CD4-positive, alpha-beta memory T cell (primary cell): Measurements from ENCODE around the gene ANO7. TPM values are rescaled to one million over a fixed set of nuclear protein-coding genes. Genes with fewer than 3 reads are reported as not detected.

Source experiments
- CTCF ChIA-PET: fragments of 350-600 bp; sonication (Branson Sonifier 250); formaldehyde crosslinking; loops from one replicate; lab custom pipeline; 2021; ENCODE audit warnings: inconsistent platforms; ENCODE audit not compliant: partially characterized antibody; lab: Charles Lee
- POLR2A ChIA-PET: fragments of 350-600 bp; sonication (Branson Sonifier 250); formaldehyde crosslinking; loops from one replicate; lab custom pipeline; 2021; ENCODE audit not compliant: partially characterized antibody; lab: Charles Lee
- DNase-seq, 5 donors: peaks; one replicate each; pipeline versions ENCODE4 v3.0.0 to v3.0.0-alpha.2; 2020 to 2022; ENCODE audit warnings: mixed read lengths in 1 of 5
- H3K27ac ChIP-seq: one replicate; pipeline ENCODE4 v1.7.0; 2013; ENCODE audit warnings: low read depth, low read length
- H3K27me3 ChIP-seq: 2 replicates; pipeline ENCODE4 v1.7.0; 2013; ENCODE audit warnings: mild to moderate bottlenecking, low read length, moderate library complexity; ENCODE audit not compliant: insufficient read depth
- H3K36me3 ChIP-seq: 2 replicates; pipeline ENCODE4 v1.7.0; 2013; ENCODE audit warnings: mild to moderate bottlenecking, low read length, moderate library complexity; ENCODE audit not compliant: insufficient read depth
- H3K4me1 ChIP-seq: 2 replicates; pipeline ENCODE4 v1.7.0; 2013; ENCODE audit warnings: mild to moderate bottlenecking, low read length, moderate library complexity; ENCODE audit not compliant: insufficient read depth
- H3K4me3 ChIP-seq, 2 donors: one replicate each; pipeline ENCODE4 v1.7.0; 2013; ENCODE audit warnings: low read length in 2 of 2, mild to moderate bottlenecking in 1 of 2
- H3K9me3 ChIP-seq, 2 donors: one replicate each; pipeline ENCODE4 v1.7.0; 2013; ENCODE audit warnings: low read length in 2 of 2, control low read depth in 1 of 2; ENCODE audit not compliant: control insufficient read depth in 1 of 2
- H3K27ac Mint-ChIP-seq, 7 donors: one replicate each; pipeline ENCODE4 v1.8.0; 2020 to 2021; ENCODE audit warnings: mixed read lengths in 7 of 7, mild to moderate bottlenecking in 6 of 7, inconsistent platforms in 3 of 7, moderate library complexity in 3 of 7
- H3K27me3 Mint-ChIP-seq, 2 donors: one replicate each; pipeline ENCODE4 v1.8.0; 2020 to 2021; ENCODE audit warnings: mixed read lengths in 2 of 2
- H3K36me3 Mint-ChIP-seq, 2 donors: one replicate each; pipeline ENCODE4 v1.8.0; 2020 to 2021; ENCODE audit warnings: mixed read lengths in 2 of 2, inconsistent platforms in 1 of 2, mild to moderate bottlenecking in 1 of 2
- H3K4me1 Mint-ChIP-seq, 4 donors: one replicate each; pipeline ENCODE4 v1.8.0; 2020 to 2021; ENCODE audit warnings: mixed read lengths in 4 of 4, mild to moderate bottlenecking in 1 of 4
- H3K4me3 Mint-ChIP-seq, 8 donors: one replicate each; pipeline ENCODE4 v1.8.0; 2020 to 2021; ENCODE audit warnings: mixed read lengths in 8 of 8, mild to moderate bottlenecking in 7 of 8, moderate library complexity in 6 of 8, inconsistent platforms in 3 of 8
- H3K9me3 Mint-ChIP-seq, 8 donors: one replicate each; pipeline ENCODE4 v1.8.0; 2020 to 2021; ENCODE audit warnings: mixed read lengths in 8 of 8, mild to moderate bottlenecking in 5 of 8, inconsistent platforms in 3 of 8, moderate library complexity in 1 of 8
- intact Hi-C: fragments of 100-400 bp; cut with micrococcal nuclease; formaldehyde crosslinking; loops from one replicate; pipeline ENCODE4 v1.15.1; 2023
- polyA plus RNA-seq, 2 donors: library from polyadenylated mRNA; unstranded; fragments of 300-500 nt; fragmentation: Illumina TruSeq; gene quantifications; one replicate each; pipeline ENCODE4 v1.2.3, GENCODE V29; 2021
- total RNA-seq, 2 experiments: library from RNA; stranded (reverse); gene quantifications; one replicate each; pipeline ENCODE4 v1.2.3, GENCODE V29; 2021

ANO7 gene
- total and polyA plus RNA-seq, 4 experiments from 2014 or later: 0.13 to 0.81 (median 0.53) TPM; not detected in 1

DNA sequence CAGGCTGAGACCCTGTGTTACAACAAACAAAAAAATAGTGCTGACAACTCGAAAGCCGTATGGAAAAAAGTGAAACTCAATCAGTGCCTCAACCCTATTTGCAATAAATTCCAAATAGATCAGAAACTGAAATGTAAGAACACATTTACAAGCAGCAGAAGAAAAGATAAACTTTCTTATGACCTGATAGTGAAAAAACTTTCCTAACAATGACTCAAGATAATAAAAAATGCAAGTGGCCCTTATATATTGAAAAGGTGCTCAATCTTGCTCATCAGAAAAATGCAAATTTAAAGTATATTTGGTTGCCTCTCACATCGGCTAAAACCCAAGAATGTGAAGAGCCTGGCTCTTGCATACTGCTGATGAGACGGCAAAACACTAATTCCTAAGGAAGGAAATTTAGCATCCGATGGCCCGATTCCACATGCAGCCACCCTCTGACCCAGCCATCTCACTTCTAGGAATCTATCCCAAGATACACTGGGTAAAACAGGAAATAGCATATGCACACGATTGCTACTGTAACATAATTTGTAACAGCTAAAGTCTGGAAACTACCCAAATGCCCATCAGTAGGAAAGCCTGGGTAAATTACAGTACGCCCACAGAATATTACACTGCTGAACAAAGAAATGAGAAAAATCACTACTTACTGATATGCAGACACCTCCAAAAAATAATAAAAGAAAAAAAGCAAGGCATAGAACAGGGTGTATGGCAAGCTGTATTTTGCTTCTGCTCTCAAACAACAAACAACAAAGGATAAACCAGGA, 70.2 kb downstream of the ANO7 start:
- H3K36me3 ChIP-seq: peaks cover 72% of the 10 kb centered on the region
- no peaks in the 10 kb centered on the region for H3K4me1 ChIP-seq
- no peak overlapping the region for H3K4me3 ChIP-seq
- Mint-ChIP-seq H3K4me1 (peaks cover 1 to 6% (median 5%) of the 10 kb centered on the region in 4 donors), H3K9me3 (peaks cover 0 to 1% (median 0%) of the 10 kb centered on the region in 8 donors), H3K4me3 (no peak overlapping the region), H3K36me3 (peaks cover 55 to 78% of the 10 kb centered on the region in 2 donors), H3K27me3 (no peaks in the 10 kb centered on the region), H3K27ac (peak overlapping the region in 4 of 7 donors; percentile 1 to 48 (median 25))
- H3K27ac ChIP-seq: no peak overlapping the region
- CTCF ChIA-PET: interaction anchor here (1.4 to 2.4 kb wide), 2 partner anchors 9 to 340 kb away, joined by 4 to 8 read pairs; no protein-coding TSS in a partner anchor
- intact Hi-C loops: no loop called here
- POLR2A ChIA-PET: no interaction called here
- H3K9me3 ChIP-seq: no peaks in the 10 kb centered on the region
- no peaks in the 10 kb centered on the region for H3K27me3 ChIP-seq
- no peak for DNase-seq

GRCh38 chr2:241260911-241261310, 72.4 kb downstream of the ANO7 start:
- Mint-ChIP-seq H3K4me1 (peaks cover 1 to 6% (median 5%) of the 10 kb centered on the region in 4 donors), H3K36me3 (peaks cover 42 to 72% of the 10 kb centered on the region in 2 donors), H3K9me3 (peaks cover 0 to 1% (median 0%) of the 10 kb centered on the region in 8 donors), H3K27ac (peak overlapping the region in 2 of 7 donors; percentile 57 to 64), H3K27me3 (no peaks in the 10 kb centered on the region), H3K4me3 (no peak overlapping the region)
- Histone ChIP-seq H3K27ac (no peak overlapping the region), H3K4me1 (no peaks in the 10 kb centered on the region), H3K9me3 (no peaks in the 10 kb centered on the region), H3K4me3 (no peak overlapping the region), H3K27me3 (no peaks in the 10 kb centered on the region), H3K36me3 (peaks cover 62% of the 10 kb centered on the region)
- POLR2A ChIA-PET: no interaction called here
- CTCF ChIA-PET: interaction anchor here (1.4 kb wide), 1 partner anchor 409 kb away, joined by 3 read pairs; no protein-coding TSS in a partner anchor
- no peak for DNase-seq
- intact Hi-C loops: no loop called here

DNA sequence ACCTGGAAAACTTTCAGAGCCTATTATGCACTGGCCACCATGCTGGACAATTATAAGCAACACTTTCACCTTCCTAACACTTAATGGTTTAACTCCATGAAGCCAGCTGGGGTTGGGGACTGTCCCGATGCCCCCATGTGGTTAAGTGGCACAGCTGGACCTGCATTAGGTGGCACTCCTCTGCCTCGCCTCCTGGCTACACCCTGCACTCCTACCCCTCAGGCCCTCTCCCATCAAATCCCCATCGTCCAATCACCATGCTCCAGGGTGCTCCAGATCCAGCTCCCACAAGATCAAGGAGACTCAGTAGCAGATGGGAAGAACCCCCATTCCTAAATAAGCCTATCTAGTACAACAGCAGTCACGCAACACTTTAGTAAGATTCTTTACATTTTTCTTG, 73.2 kb downstream of the ANO7 start:
- no peak overlapping the region for H3K4me3 ChIP-seq
- Mint-ChIP-seq H3K4me1 (peaks cover 1 to 6% (median 5%) of the 10 kb centered on the region in 4 donors), H3K36me3 (peaks cover 37 to 69% of the 10 kb centered on the region in 2 donors), H3K9me3 (peaks cover 0 to 1% (median 0%) of the 10 kb centered on the region in 8 donors), H3K4me3 (no peak overlapping the region), H3K27me3 (no peaks in the 10 kb centered on the region), H3K27ac (peak overlapping the region in 1 of 7 donors; percentile 77)
- ChIA-PET CTCF (no interaction called here), POLR2A (no interaction called here)
- H3K27ac ChIP-seq: no peak overlapping the region
- H3K36me3 ChIP-seq: peaks cover 61% of the 10 kb centered on the region
- intact Hi-C loops: no loop called here
- DNase-seq: no peak
- H3K4me1 ChIP-seq: no peaks in the 10 kb centered on the region
- no peaks in the 10 kb centered on the region for H3K27me3 ChIP-seq
- no peaks in the 10 kb centered on the region for H3K9me3 ChIP-seq

- Mint-ChIP-seq H3K4me1 (peaks cover 2 to 10% (median 5%) of the 10 kb centered on the region in 4 donors), H3K27ac (no peak overlapping the region)
Measured at GRCh38 chr2:241263061-241263460, 74.6 kb downstream of the ANO7 start.

GRCh38 chr2:241265506-241265905, 77.0 kb downstream of the ANO7 start:
- CTCF ChIA-PET: no interaction called here
- no peaks in the 10 kb centered on the region for H3K27me3 ChIP-seq
- no peak overlapping the region for H3K27ac ChIP-seq
- H3K9me3 ChIP-seq: no peaks in the 10 kb centered on the region
- H3K36me3 ChIP-seq: peaks cover 48% of the 10 kb centered on the region
- H3K4me1 ChIP-seq: peaks cover 3% of the 10 kb centered on the region
- no peak overlapping the region for H3K4me3 ChIP-seq
- Mint-ChIP-seq H3K4me3 (no peak overlapping the region), H3K9me3 (peaks cover 0 to 1% (median 0%) of the 10 kb centered on the region in 8 donors), H3K27me3 (no peaks in the 10 kb centered on the region), H3K4me1 (peaks cover 4 to 14% (median 13%) of the 10 kb centered on the region in 4 donors), H3K36me3 (peaks cover 34 to 67% of the 10 kb centered on the region in 2 donors), H3K27ac (no peak overlapping the region)
- POLR2A ChIA-PET: no interaction called here
- no peak for DNase-seq
- intact Hi-C loops: no loop called here

More at GRCh38 chr2:241263061-241263460, 74.6 kb downstream of the ANO7 start:
- H3K9me3 Mint-ChIP-seq: peaks cover 0 to 1% (median 0%) of the 10 kb centered on the region in 8 donors
- Histone ChIP-seq H3K27me3 (no peaks in the 10 kb centered on the region), H3K27ac (no peak overlapping the region), H3K4me3 (no peak overlapping the region), H3K36me3 (peaks cover 56% of the 10 kb centered on the region), H3K4me1 (no peaks in the 10 kb centered on the region), H3K9me3 (no peaks in the 10 kb centered on the region)
- peak overlapping the region in 1 of 8 donors; percentile 3 for H3K4me3 Mint-ChIP-seq
- ChIA-PET POLR2A (no interaction called here), CTCF (no interaction called here)
- DNase-seq: no peak
- intact Hi-C loops: no loop called here
- peaks cover 40 to 71% of the 10 kb centered on the region in 2 donors for H3K36me3 Mint-ChIP-seq
- no peaks in the 10 kb centered on the region for H3K27me3 Mint-ChIP-seq

DNA sequence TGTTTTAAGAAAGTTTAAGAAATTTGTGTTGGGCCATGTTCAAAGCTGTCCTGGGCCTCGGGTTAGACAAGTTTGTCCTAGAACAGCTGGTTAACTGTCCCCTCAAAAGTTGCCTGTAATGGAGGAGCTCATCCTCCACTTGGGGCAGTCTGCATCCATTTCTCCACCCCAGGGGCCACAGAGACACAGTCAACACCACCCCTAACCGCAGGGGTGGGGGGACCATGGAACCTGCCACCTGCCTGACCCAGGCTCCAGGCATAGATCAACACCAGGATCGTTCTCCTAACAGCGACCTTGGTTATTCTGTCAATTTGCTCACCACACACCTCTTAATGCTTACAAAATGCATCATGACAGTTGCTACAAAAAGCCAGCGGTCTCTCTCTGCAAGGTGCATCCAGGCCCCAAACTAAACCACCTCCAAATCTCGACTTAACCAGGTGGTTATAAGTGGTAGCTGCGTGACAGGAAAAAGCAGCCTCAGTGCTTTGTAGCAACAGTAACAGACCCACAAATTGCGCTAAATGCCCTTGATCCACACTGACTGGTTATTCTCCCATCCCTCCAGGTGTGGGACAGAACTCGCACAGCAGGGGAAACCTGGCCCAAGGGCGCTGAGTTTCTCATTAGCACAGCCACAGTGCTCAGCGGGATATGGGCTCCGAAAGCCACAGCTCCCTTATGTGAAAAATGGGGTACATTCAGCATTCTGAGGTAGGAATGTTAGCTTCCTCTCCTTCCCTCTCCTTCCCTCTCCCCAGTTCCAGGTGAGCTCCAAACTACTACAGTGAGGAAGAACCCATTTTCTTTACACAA, 79.0 kb downstream of the ANO7 start:
- peaks cover 29% of the 10 kb centered on the region for H3K36me3 ChIP-seq
- Mint-ChIP-seq H3K27me3 (no peaks in the 10 kb centered on the region), H3K4me3 (no peak overlapping the region), H3K9me3 (peaks cover 0 to 1% (median 0%) of the 10 kb centered on the region in 8 donors), H3K36me3 (peaks cover 27 to 56% of the 10 kb centered on the region in 2 donors), H3K4me1 (peaks cover 13 to 28% (median 22%) of the 10 kb centered on the region in 4 donors), H3K27ac (peak overlapping the region in 2 of 7 donors; percentile 63 to 75)
- no peak overlapping the region for H3K4me3 ChIP-seq
- intact Hi-C loops: no loop called here
- no peak overlapping the region for H3K27ac ChIP-seq
- peaks cover 16% of the 10 kb centered on the region for H3K4me1 ChIP-seq
- ChIA-PET POLR2A (no interaction called here), CTCF (interaction anchor here (1.2 to 2.2 kb wide), 2 partner anchors 10 to 24 kb away, joined by 3 to 8 read pairs; no protein-coding TSS in a partner anchor)
- no peak for DNase-seq
- H3K9me3 ChIP-seq: no peaks in the 10 kb centered on the region
- no peaks in the 10 kb centered on the region for H3K27me3 ChIP-seq
